GM23338 (cell line): ENCODE measurements around the gene BLOC1S5. TPM values are rescaled to one million over a fixed set of nuclear protein-coding genes. Genes with fewer than 3 reads are reported as not detected.

Experiments
- ATAC-seq: fragments of 200-7000 bp; cut with Tn5 transposase; 3 replicates; pipeline ENCODE4 v1.9.1; 2020
- DNase-seq: peaks from one replicate; pipeline ENCODE4 v3.0.0-alpha.2; 2015; ENCODE audit warnings: low spot score
- H2AFZ ChIP-seq: fragments of 200-600 bp; sonication (generic); 2 replicates; pipeline ENCODE4 v1.8.0; 2016; ENCODE audit warnings: antibody characterized with exemption, mild to moderate bottlenecking, moderate library complexity
- H3F3A ChIP-seq: fragments of 200-600 bp; sonication (generic); replicated peaks from 2 replicates; pipeline ENCODE4 v1.8.0; 2017; ENCODE audit warnings: antibody characterized with exemption, mixed run types, low read depth
- H3K27ac ChIP-seq: fragments of 200-600 bp; sonication (generic); 2 replicates; pipeline ENCODE4 v1.6.1; 2016; ENCODE audit warnings: low read depth
- H3K27me3 ChIP-seq: fragments of 200-600 bp; sonication (generic); 2 replicates; pipeline ENCODE4 v1.8.0; 2016; ENCODE audit warnings: mild to moderate bottlenecking, mixed run types, moderate library complexity; ENCODE audit not compliant: insufficient read depth
- H3K36me3 ChIP-seq: fragments of 200-600 bp; sonication (generic); 2 replicates; pipeline ENCODE4 v1.8.0; 2016; ENCODE audit warnings: mild to moderate bottlenecking; ENCODE audit not compliant: insufficient read depth
- H3K4me1 ChIP-seq: fragments of 200-600 bp; sonication (generic); 2 replicates; pipeline ENCODE4 v1.8.0; 2016; ENCODE audit warnings: mild to moderate bottlenecking, moderate library complexity; ENCODE audit not compliant: insufficient read depth
- H3K4me2 ChIP-seq: fragments of 200-600 bp; sonication (generic); 2 replicates; pipeline ENCODE4 v1.7.1; 2017; ENCODE audit warnings: mixed run types
- H3K4me3 ChIP-seq: fragments of 200-600 bp; sonication (generic); 2 replicates; pipeline ENCODE4 v1.6.1; 2016; ENCODE audit warnings: mixed run types
- H3K79me2 ChIP-seq: fragments of 200-600 bp; sonication (generic); replicated peaks from 2 replicates; pipeline ENCODE4 v1.8.0; 2017; ENCODE audit warnings: mild to moderate bottlenecking; ENCODE audit not compliant: insufficient read depth
- H3K9me2 ChIP-seq: fragments of 200-600 bp; sonication (generic); 2 replicates; pipeline ENCODE4 v1.8.0; 2017; ENCODE audit not compliant: insufficient read depth
- H4K20me1 ChIP-seq: fragments of 200-600 bp; sonication (generic); replicated peaks from 2 replicates; pipeline ENCODE4 v1.8.0; 2017; ENCODE audit warnings: mild to moderate bottlenecking; ENCODE audit not compliant: insufficient read depth
- H3K27ac Mint-ChIP-seq: 2 replicates; pipeline ENCODE4 v1.8.0; 2020; ENCODE audit warnings: inconsistent platforms, mild to moderate bottlenecking, moderate library complexity, mixed read lengths
- H3K27me3 Mint-ChIP-seq: 3 replicates; pipeline ENCODE4 v1.8.0; 2022; ENCODE audit warnings: low read depth, mild to moderate bottlenecking, moderate library complexity, mixed read lengths, inconsistent platforms; ENCODE audit not compliant: insufficient read depth, poor library complexity
- H3K36me3 Mint-ChIP-seq: 3 replicates; pipeline ENCODE4 v1.8.0; 2021; ENCODE audit warnings: low read depth, mild to moderate bottlenecking, inconsistent platforms, moderate library complexity, mixed read lengths
- H3K4me1 Mint-ChIP-seq: 3 replicates; pipeline ENCODE4 v1.8.0; 2020; ENCODE audit warnings: mild to moderate bottlenecking, inconsistent platforms, mixed read lengths
- H3K4me3 Mint-ChIP-seq: 3 replicates; pipeline ENCODE4 v1.8.0; 2021; ENCODE audit warnings: moderate library complexity, mild to moderate bottlenecking, inconsistent platforms, mixed read lengths
- H3K9me3 Mint-ChIP-seq: 3 replicates; pipeline ENCODE4 v1.8.0; 2020; ENCODE audit warnings: moderate library complexity, mild to moderate bottlenecking, inconsistent platforms, mixed read lengths
- CREB1 ChIP-seq: fragments of 250-450 bp; sonication (Bioruptor Pico); IDR thresholded peaks from 2 replicates; pipeline ENCODE4 v1.5.0; 2020; ENCODE audit warnings: low read depth, mild to moderate bottlenecking, moderate library complexity
- CTCF ChIP-seq, 2 experiments: fragments of 200-600 bp in 1 of 2; sonication (generic) in 1 of 2; conservative IDR thresholded peaks; 2 replicates each; pipeline versions ENCODE4 v1.5.1 to v1.6.1; 2016 to 2017; ENCODE audit warnings: antibody characterized with exemption in 2 of 2, low read depth in 2 of 2, mild to moderate bottlenecking in 2 of 2, moderate library complexity in 1 of 2
- ETS1 ChIP-seq: IDR thresholded peaks from 2 replicates; pipeline ENCODE4 v1.6.1; 2016; ENCODE audit warnings: antibody characterized with exemption
- EZH2phosphoT487 ChIP-seq: fragments of 200-600 bp; sonication (generic); IDR thresholded peaks from one replicate; pipeline ENCODE4 v1.8.1; 2018; ENCODE audit warnings: antibody characterized with exemption; ENCODE audit not compliant: unreplicated experiment
- NANOG ChIP-seq: IDR thresholded peaks from 2 replicates; pipeline ENCODE4 v1.6.1; 2016; ENCODE audit warnings: antibody characterized with exemption, borderline replicate concordance
- POLR2AphosphoS5 ChIP-seq: IDR thresholded peaks from 2 replicates; pipeline ENCODE4 v1.6.1; 2016; ENCODE audit warnings: antibody characterized with exemption, low read depth
- ZNF114 ChIP-seq: fragments of 250-450 bp; sonication (Bioruptor Pico); IDR thresholded peaks from 2 replicates; pipeline ENCODE4 v1.5.0; 2020; ENCODE audit warnings: mild to moderate bottlenecking, moderate library complexity
- polyA plus RNA-seq: library from polyadenylated mRNA; unstranded; fragments of >200 nt; fragmentation: Nextera tagmentation; extraction: Ambion mirVana; gene quantifications from 2 replicates; pipeline ENCODE4 v1.2.1, GENCODE V29; 2016
- total RNA-seq: library from RNA; depleted of rRNA; stranded (reverse); fragments of >200 nt; shearing (Covaris generic); gene quantifications from 2 replicates; pipeline ENCODE4 v1.2.3, GENCODE V29; 2014
- TF ChIP-seq, protein P1 (sequence below): IDR thresholded peaks from one replicate; pipeline ENCODE4 v1.6.1; 2018; ENCODE audit warnings: antibody characterized with exemption; ENCODE audit not compliant: unreplicated experiment

BLOC1S5 gene
- total and polyA plus RNA-seq, 2 experiments from 2014 or later: 14.9 to 16.6 TPM

GRCh38 chr6:8017276-8017701 is 46.9 kb downstream of the BLOC1S5 start:
- Histone ChIP-seq H3K36me3 (no peaks in the 10 kb centered on the region), H3K4me1 (peaks cover 24% of the 10 kb centered on the region), H4K20me1 (0 out of 2 replicates have a peak, but pooled peaks cover 3% of the 10 kb centered on the region), H3F3A (no peaks in the 10 kb centered on the region), H3K4me2 (0 out of 2 replicates have a peak overlapping the region, but pooled peaks have one; percentile 11), H2AFZ (no peak overlapping the region), H3K4me3 (no peak overlapping the region), H3K9me2 (no peaks in the 10 kb centered on the region), H3K27me3 (no peaks in the 10 kb centered on the region), H3K79me2 (no peaks in the 10 kb centered on the region), H3K27ac (no peak overlapping the region)
- no peak for TF ChIP-seq CTCF (conservative IDR thresholded peaks at IDR 0.05; ENCODE audit: low read depth in 2 of 2)
- TF ChIP-seq CREB1 (CRISPR knock-in tag): no peak
- no peak for TF ChIP-seq POLR2AphosphoS5
- ATAC-seq (no peak), DNase-seq (no peak)
- H3K27ac Mint-ChIP-seq: no peak overlapping the region
- peaks cover 3% of the 10 kb centered on the region for H3K27me3 Mint-ChIP-seq
- no peaks in the 10 kb centered on the region for H3K9me3 Mint-ChIP-seq
- peaks cover 9% of the 10 kb centered on the region; the same call in 1 of the 3 replicates for H3K36me3 Mint-ChIP-seq
- no peak overlapping the region for H3K4me3 Mint-ChIP-seq
- H3K4me1 Mint-ChIP-seq: peaks cover 31% of the 10 kb centered on the region

- H3K4me3 ChIP-seq: no peak overlapping the region
- H3K4me1 ChIP-seq: peaks cover 29% of the 10 kb centered on the region
- H3K4me2 ChIP-seq: no peak overlapping the region
- no peaks in the 10 kb centered on the region for H3K9me2 ChIP-seq
- H3K36me3 ChIP-seq: no peaks in the 10 kb centered on the region
- no peak for DNase-seq
- peaks cover 5% of the 10 kb centered on the region; the same call in 1 of the 3 replicates for H3K36me3 Mint-ChIP-seq
- no peak overlapping the region for H3K27ac Mint-ChIP-seq
- no peak overlapping the region for H2AFZ ChIP-seq
- ATAC-seq: no peak
- H3K27me3 Mint-ChIP-seq: peaks cover 3% of the 10 kb centered on the region
- peaks cover 32% of the 10 kb centered on the region for H3K4me1 Mint-ChIP-seq
- H3K27ac ChIP-seq: no peak overlapping the region
- H4K20me1 ChIP-seq: 0 out of 2 replicates have a peak, but pooled peaks cover 3% of the 10 kb centered on the region
- H3K79me2 ChIP-seq: no peaks in the 10 kb centered on the region
- H3F3A ChIP-seq: no peaks in the 10 kb centered on the region
- H3K4me3 Mint-ChIP-seq: no peak overlapping the region
- H3K9me3 Mint-ChIP-seq: no peaks in the 10 kb centered on the region
- H3K27me3 ChIP-seq: no peaks in the 10 kb centered on the region
- no peak for TF ChIP-seq CREB1 (CRISPR knock-in tag)
- TF ChIP-seq POLR2AphosphoS5: no peak
- no peak for TF ChIP-seq CTCF (conservative IDR thresholded peaks at IDR 0.05; ENCODE audit: low read depth in 2 of 2)
- TF ChIP-seq, protein P1, sequence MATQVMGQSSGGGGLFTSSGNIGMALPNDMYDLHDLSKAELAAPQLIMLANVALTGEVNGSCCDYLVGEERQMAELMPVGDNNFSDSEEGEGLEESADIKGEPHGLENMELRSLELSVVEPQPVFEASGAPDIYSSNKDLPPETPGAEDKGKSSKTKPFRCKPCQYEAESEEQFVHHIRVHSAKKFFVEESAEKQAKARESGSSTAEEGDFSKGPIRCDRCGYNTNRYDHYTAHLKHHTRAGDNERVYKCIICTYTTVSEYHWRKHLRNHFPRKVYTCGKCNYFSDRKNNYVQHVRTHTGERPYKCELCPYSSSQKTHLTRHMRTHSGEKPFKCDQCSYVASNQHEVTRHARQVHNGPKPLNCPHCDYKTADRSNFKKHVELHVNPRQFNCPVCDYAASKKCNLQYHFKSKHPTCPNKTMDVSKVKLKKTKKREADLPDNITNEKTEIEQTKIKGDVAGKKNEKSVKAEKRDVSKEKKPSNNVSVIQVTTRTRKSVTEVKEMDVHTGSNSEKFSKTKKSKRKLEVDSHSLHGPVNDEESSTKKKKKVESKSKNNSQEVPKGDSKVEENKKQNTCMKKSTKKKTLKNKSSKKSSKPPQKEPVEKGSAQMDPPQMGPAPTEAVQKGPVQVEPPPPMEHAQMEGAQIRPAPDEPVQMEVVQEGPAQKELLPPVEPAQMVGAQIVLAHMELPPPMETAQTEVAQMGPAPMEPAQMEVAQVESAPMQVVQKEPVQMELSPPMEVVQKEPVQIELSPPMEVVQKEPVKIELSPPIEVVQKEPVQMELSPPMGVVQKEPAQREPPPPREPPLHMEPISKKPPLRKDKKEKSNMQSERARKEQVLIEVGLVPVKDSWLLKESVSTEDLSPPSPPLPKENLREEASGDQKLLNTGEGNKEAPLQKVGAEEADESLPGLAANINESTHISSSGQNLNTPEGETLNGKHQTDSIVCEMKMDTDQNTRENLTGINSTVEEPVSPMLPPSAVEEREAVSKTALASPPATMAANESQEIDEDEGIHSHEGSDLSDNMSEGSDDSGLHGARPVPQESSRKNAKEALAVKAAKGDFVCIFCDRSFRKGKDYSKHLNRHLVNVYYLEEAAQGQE: no peak
- TF ChIP-seq NANOG: no peak
- TF ChIP-seq EZH2phosphoT487: no peak
- TF ChIP-seq ETS1: no peak
- no peak for TF ChIP-seq ZNF114 (CRISPR knock-in tag)
Observed at GRCh38 chr6:8014947-8015346, 49.2 kb downstream of the BLOC1S5 start.
